ENCODE data around the gene PSAP.
A peak's percentile ranks its signal among the peaks of the same experiment; 100 is the strongest.

The PSAP gene

GRCh38 chr10:71827852-71828251 lies 23.2 kb downstream of the PSAP start:
- no peak for DNase-seq (ENCODE audit: low spot score)

GRCh38 chr10:71825217-71825616 lies 25.8 kb downstream of the PSAP start:
- no peak for DNase-seq (ENCODE audit: low spot score)

GRCh38 chr10:71824333-71824732 lies 26.7 kb downstream of the PSAP start:
- DNase-seq (ENCODE audit: low spot score) = no peak

GRCh38 chr10:71823356-71823755 lies 27.7 kb downstream of the PSAP start:
- no peak for DNase-seq (ENCODE audit: low spot score)

GRCh38 chr10:71821909-71822763 lies 28.9 kb downstream of the PSAP start:
- no peak for DNase-seq (ENCODE audit: low spot score)

- DNase-seq (ENCODE audit: low spot score) = no peak
These were observed 30.1 kb downstream of the PSAP start for GRCh38 chr10:71820966-71821365.

GRCh38 chr10:71819985-71820384 lies 31.1 kb downstream of the PSAP start:
- no peak for DNase-seq (ENCODE audit: low spot score)

GRCh38 chr10:71819441-71819861 lies 31.6 kb downstream of the PSAP start:
- DNase-seq (ENCODE audit: low spot score) = no peak

- DNase-seq (ENCODE audit: low spot score) = no peak
These were observed 32.3 kb downstream of the PSAP start for GRCh38 chr10:71818674-71819260.

- no peak for DNase-seq (ENCODE audit: low spot score)
These were observed 33.0 kb downstream of the PSAP start for GRCh38 chr10:71817831-71818655.

GRCh38 chr10:71816936-71817618 lies 34.0 kb downstream of the PSAP start:
- no peak for DNase-seq (ENCODE audit: low spot score)

GRCh38 chr10:71816421-71816851 lies 34.6 kb downstream of the PSAP start:
- DNase-seq (ENCODE audit: low spot score) = no peak

- DNase-seq (ENCODE audit: low spot score) = no peak
These were observed 35.4 kb downstream of the PSAP start for GRCh38 chr10:71815515-71816130.

- DNase-seq (ENCODE audit: low spot score) = no peak
These were observed 36.1 kb downstream of the PSAP start for GRCh38 chr10:71814922-71815411.

- DNase-seq (ENCODE audit: low spot score) = no peak
These were observed 38.0 kb downstream of the PSAP start for GRCh38 chr10:71812913-71813590.

GRCh38 chr10:71812016-71812912 lies 38.8 kb downstream of the PSAP start:
- DNase-seq (ENCODE audit: low spot score) = peak; percentile 88

GRCh38 chr10:71811351-71811750 lies 39.7 kb downstream of the PSAP start:
- no peak for DNase-seq (ENCODE audit: low spot score)

GRCh38 chr10:71810048-71810750 lies 40.9 kb downstream of the PSAP start:
- no peak for DNase-seq (ENCODE audit: low spot score)

- DNase-seq (ENCODE audit: low spot score) = no peak
These were observed 41.4 kb downstream of the PSAP start for GRCh38 chr10:71809628-71810027.
